Activated CD4-positive, alpha-beta T cell treated with anti-CD3 and anti-CD28 coated beads, Interleukin-2, amount 10 ng/mL, durations not matched to agents 7 days and 5 days (primary cell): ENCODE measurements around the gene LPP. TPM values are rescaled to one million over a fixed set of nuclear protein-coding genes. Genes with fewer than 3 reads are reported as not detected.

Experiments used
- CTCF ChIA-PET: fragments of 350-600 bp; sonication (Branson Sonifier 250); formaldehyde crosslinking; loops from one replicate; lab custom pipeline; 2021; ENCODE audit warnings: antibody characterized with exemption; lab: Charles Lee
- POLR2A ChIA-PET: fragments of 350-600 bp; sonication (Branson Sonifier 250); formaldehyde crosslinking; loops from one replicate; lab custom pipeline; 2021; ENCODE audit warnings: antibody characterized with exemption; lab: Charles Lee
- DNase-seq: peaks from one replicate; pipeline ENCODE4 v3.0.0-alpha.2; 2020
- H3K27ac Mint-ChIP-seq: one replicate; pipeline ENCODE4 v1.8.0; 2021; ENCODE audit warnings: mild to moderate bottlenecking, moderate library complexity, mixed read lengths
- H3K27me3 Mint-ChIP-seq: one replicate; pipeline ENCODE4 v1.8.0; 2021; ENCODE audit warnings: mixed read lengths
- H3K36me3 Mint-ChIP-seq: one replicate; pipeline ENCODE4 v1.8.0; 2021; ENCODE audit warnings: low read depth, mixed read lengths
- H3K4me1 Mint-ChIP-seq: one replicate; pipeline ENCODE4 v1.8.0; 2021; ENCODE audit warnings: mixed read lengths
- H3K4me3 Mint-ChIP-seq: one replicate; pipeline ENCODE4 v1.8.0; 2021; ENCODE audit warnings: mild to moderate bottlenecking, moderate library complexity, mixed read lengths
- H3K9me3 Mint-ChIP-seq: one replicate; pipeline ENCODE4 v1.8.0; 2021; ENCODE audit warnings: mixed read lengths
- total RNA-seq, 2 experiments: library from RNA; stranded (reverse); gene quantifications; one replicate each; pipeline ENCODE4 v1.2.3, GENCODE V29; 2021

The LPP gene, protein sequence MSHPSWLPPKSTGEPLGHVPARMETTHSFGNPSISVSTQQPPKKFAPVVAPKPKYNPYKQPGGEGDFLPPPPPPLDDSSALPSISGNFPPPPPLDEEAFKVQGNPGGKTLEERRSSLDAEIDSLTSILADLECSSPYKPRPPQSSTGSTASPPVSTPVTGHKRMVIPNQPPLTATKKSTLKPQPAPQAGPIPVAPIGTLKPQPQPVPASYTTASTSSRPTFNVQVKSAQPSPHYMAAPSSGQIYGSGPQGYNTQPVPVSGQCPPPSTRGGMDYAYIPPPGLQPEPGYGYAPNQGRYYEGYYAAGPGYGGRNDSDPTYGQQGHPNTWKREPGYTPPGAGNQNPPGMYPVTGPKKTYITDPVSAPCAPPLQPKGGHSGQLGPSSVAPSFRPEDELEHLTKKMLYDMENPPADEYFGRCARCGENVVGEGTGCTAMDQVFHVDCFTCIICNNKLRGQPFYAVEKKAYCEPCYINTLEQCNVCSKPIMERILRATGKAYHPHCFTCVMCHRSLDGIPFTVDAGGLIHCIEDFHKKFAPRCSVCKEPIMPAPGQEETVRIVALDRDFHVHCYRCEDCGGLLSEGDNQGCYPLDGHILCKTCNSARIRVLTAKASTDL
- total RNA-seq = 10 to 100 TPM; 63.6 to 70.3 TPM

DNA sequence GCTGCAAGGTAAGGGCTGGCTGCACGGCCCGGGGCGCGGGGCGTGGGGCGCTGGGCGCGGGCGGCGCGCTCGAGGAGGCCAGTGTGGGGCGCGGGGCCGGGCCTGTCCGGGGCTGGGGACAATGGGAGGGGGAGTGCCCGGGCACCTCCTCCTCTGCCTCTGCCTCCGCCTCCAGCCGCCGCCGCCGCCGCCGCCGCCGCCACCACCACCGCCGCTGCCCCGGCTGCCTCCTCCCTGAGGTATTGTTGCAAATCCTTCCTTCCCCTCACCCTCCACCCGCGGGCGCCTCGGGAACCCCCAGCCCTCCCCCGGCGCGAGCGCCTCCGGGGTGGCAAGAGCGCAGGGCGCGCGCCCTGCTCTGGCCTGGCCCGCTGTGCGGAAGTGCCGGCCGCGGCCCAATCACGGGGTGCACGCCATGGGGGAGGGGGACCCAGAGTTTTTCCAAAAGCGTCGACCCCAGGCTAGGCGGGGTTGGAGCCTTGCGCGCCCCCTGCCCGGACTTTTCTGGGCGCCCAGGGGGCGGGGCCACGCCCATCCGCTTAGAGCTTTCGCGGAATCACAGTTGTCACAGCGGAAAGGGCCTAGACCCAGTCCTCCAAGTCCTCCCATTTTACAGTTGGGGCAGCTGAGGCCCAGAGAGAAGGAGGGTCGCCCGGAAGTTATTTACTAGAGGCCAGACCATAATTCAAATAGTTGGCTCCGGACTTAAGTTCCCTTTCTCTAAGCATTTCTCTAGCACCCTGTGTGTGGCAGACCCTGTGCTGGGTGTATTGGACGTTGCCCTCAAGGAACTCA lies at the start of gene LPP:
Gene LPP, plus strand, starts transcription at position 144 of the 795 bp plus-strand sequence. CDS start 251,964 bp downstream, outside the sequence.
- DNase-seq = peak; percentile 86
- CTCF ChIA-PET = interaction anchor here (0.8 to 2.9 kb wide), 10 partner anchors 11 to 978 kb away, joined by 3 to 12 read pairs (median 4); no protein-coding TSS in a partner anchor
- POLR2A ChIA-PET = no interaction called here

DNA sequence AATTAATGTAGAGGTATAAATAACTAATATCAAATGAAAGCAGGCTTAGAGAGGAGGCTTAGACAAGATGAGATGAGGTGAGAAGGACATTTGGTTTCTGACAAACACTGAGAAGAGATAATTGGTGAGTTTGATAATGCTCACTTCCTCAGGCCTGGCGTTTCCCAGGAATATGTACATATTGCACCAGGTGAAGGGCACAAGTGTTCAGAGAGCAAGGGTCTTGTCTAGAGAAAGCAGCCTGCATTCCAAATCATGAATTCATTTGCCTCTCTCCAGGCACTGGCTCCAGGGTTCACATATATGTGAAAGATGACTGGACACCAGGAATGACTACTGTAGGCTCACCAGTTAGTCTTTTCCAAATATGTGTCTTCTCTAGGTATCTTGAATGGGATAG lies 48.0 kb upstream of the LPP start:
- Mint-ChIP-seq H3K4me1 (peaks cover 6% of the 10 kb centered on the region), H3K36me3 (no peaks in the 10 kb centered on the region), H3K27me3 (peaks cover 3% of the 10 kb centered on the region), H3K4me3 (no peak overlapping the region), H3K9me3 (peaks cover 9% of the 10 kb centered on the region), H3K27ac (no peak overlapping the region)
- DNase-seq = no peak
- POLR2A ChIA-PET = no interaction called here
- CTCF ChIA-PET = no interaction called here

More for the DNA sequence above, at the start of gene LPP:
- Mint-ChIP-seq H3K9me3 (peaks cover 2% of the 10 kb centered on the region), H3K4me1 (peaks cover 67% of the 10 kb centered on the region), H3K27ac (peak within 1 kb of the TSS; percentile 93), H3K27me3 (no peaks in the 10 kb centered on the region), H3K4me3 (peak within 1 kb of the TSS; percentile 81), H3K36me3 (peaks cover 19% of the 10 kb centered on the region)

DNA sequence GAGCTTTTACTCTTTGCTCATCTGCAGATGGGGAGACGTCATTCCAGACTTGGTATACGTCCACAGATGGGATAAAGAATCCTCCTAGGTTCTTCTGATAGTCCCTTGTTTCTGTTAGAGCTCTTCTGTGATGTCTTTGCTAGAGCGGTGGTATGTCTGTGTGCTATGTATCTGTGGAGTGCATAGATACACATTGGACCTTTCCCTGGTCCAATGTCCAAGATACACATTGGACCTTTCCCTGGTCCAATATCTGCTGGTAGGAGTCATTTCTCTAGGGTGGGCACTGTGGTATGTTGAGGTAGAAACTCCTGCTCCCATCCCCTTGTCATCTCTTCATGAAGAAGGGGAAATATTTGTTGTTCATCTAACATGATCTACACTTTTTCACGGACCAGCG lies 47.5 kb upstream of the LPP start:
- Mint-ChIP-seq H3K27ac (no peak overlapping the region), H3K4me3 (no peak overlapping the region), H3K36me3 (no peaks in the 10 kb centered on the region), H3K27me3 (peaks cover 3% of the 10 kb centered on the region), H3K9me3 (peaks cover 6% of the 10 kb centered on the region), H3K4me1 (peaks cover 6% of the 10 kb centered on the region)
- ChIA-PET CTCF (interaction anchor here (1.3 kb wide), 1 partner anchor 22 kb away, joined by 3 read pairs; no protein-coding TSS in a partner anchor), POLR2A (no interaction called here)
- no peak for DNase-seq

DNA sequence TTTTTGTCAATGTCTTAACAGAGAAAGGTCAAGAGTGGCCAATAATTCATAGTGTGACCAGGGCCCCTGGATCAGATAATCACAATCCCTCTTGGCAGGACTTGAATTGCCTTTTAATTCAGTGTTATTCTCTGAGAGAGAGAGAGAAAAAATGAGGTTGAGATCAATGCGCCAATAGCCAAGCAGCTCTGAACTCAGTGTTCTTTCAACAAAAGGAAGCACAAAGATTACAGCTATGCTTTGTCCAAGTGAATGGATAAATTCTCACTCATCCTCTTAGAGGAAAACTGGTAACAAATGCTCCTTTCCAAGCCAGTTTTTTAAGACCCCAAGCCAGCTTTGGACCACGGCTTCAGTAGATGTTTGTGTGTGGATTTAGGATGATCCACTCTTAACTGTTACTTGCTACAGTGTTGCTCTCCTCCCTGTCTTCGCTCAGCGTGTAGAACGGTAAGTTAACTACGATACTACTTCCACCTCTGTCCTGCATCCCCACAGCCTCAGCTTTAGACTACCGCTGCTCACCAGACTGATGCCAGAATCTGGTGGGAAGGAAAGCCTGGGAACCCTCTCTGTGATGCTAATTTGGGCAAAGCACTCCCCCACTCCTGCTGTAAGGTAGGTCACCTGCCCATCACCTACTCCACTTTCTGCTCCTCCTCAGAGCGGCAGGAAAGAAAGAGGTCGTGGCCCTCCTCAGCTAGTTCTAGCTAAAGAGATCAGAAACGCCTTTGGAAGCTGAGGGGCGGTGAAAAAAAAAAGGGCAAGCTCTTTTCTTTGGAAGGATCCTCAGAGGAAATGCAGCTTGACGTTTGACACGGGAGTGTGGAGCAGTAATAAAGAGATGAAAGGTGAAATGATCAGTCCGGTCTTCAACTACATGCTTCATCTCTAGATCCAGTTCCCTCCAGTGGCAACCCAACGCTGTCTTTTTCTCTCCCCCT lies 46.8 kb upstream of the LPP start:
- Mint-ChIP-seq H3K27ac (no peak overlapping the region), H3K36me3 (no peaks in the 10 kb centered on the region), H3K4me1 (peaks cover 6% of the 10 kb centered on the region), H3K9me3 (peaks cover 6% of the 10 kb centered on the region), H3K27me3 (peaks cover 3% of the 10 kb centered on the region), H3K4me3 (no peak overlapping the region)
- POLR2A ChIA-PET = no interaction called here
- no peak for DNase-seq
- CTCF ChIA-PET = interaction anchor here (1.0 to 1.3 kb wide), 2 partner anchors 10 to 21 kb away, joined by 3 read pairs; no protein-coding TSS in a partner anchor

DNA sequence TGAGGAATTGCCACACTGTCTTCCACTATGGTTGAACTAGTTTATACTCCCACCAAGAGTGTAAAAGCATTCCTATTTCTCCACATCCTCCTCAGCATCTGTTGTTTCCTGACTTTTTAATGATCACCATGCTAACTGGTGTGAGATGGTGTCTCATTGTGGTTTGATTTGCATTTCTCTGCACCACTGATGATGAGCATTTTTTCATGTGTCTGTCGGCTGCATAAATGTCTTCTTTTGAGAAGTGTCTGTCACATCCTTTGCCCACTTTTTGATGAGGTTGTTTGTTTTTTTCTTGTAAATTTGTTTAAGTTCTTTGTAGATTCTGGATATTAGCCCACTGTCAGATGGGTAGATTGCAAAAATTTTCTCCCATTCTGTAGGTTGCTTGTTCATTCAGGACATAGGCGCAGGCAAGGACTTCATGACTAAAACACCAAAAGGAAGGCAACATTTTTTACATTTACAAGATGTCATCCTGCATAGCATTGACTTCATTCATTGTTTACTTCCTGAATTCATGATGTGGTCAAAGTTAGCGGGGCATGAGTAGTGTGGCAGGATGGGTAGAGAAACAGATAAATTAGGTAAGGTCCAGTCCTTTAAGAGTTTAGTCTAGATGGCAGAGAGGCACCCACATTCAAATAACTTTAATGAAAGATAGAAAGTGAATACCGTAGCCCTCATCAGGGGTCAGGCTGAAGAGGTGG lies 45.1 kb upstream of the LPP start:
- H3K36me3 Mint-ChIP-seq = no peaks in the 10 kb centered on the region
- H3K27ac Mint-ChIP-seq = no peak overlapping the region
- peaks cover 6% of the 10 kb centered on the region for H3K9me3 Mint-ChIP-seq
- H3K27me3 Mint-ChIP-seq = peaks cover 3% of the 10 kb centered on the region
- DNase-seq = no peak
- H3K4me1 Mint-ChIP-seq = peaks cover 6% of the 10 kb centered on the region
- CTCF ChIA-PET = no interaction called here
- POLR2A ChIA-PET = no interaction called here
- H3K4me3 Mint-ChIP-seq = no peak overlapping the region

DNA sequence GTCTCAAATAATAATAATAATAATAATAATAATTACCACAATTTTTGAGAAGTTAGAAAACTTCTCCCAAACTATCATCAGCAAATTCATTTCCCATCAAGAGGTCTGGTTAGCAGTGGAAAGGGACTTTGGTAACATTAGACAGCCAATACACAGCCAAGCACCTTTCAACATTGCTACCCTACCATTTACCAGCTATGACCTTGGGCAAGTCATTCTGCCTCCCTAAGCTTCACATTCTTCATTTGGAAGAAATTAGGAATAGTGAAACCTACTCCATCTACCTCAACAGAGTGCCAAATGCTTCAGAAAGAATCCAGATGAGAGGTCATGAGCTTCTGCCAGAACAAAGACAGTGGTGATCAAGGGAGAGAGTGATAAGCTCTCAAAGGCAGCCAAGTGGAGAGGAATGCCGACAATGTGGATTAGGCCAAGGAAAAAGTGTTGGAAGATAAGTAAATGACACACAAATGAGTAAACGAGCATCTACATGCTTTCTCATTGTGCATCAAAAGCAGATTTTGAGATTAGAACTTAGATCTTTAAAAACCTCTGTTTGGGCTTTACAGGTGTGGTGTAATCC lies 42.9 kb upstream of the LPP start:
- Mint-ChIP-seq H3K9me3 (peaks cover 4% of the 10 kb centered on the region), H3K36me3 (no peaks in the 10 kb centered on the region), H3K4me1 (peaks cover 6% of the 10 kb centered on the region), H3K4me3 (no peak overlapping the region), H3K27ac (no peak overlapping the region), H3K27me3 (peaks cover 3% of the 10 kb centered on the region)
- ChIA-PET POLR2A (no interaction called here), CTCF (interaction anchor here (1.1 to 1.9 kb wide), 2 partner anchors 16 to 20 kb away, joined by 4 to 8 read pairs; no protein-coding TSS in a partner anchor)
- no peak for DNase-seq

DNA sequence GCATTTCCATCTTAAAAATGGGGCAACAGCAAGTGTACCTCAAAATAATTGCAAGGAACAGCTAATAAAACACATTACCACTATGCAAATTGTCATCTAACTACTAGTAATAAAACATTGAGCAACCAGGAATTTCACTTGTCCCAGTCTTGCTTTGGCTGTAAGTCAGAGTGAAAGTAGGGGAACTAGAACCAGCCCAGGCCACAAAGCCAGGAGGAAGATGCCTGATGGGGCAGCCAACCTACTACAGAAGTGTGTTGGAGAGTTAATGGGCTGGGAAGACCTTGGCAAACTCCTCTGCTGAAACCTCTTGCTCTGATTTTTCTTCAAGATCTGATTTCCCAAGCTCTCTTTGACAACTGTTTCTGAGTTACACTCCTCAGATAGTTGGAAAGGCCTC lies 40.2 kb upstream of the LPP start:
- no peak overlapping the region for H3K4me3 Mint-ChIP-seq
- no peak overlapping the region for H3K27ac Mint-ChIP-seq
- no peak for DNase-seq
- no peaks in the 10 kb centered on the region for H3K36me3 Mint-ChIP-seq
- peaks cover 4% of the 10 kb centered on the region for H3K4me1 Mint-ChIP-seq
- H3K9me3 Mint-ChIP-seq = peaks cover 4% of the 10 kb centered on the region
- CTCF ChIA-PET = interaction anchor here (0.6 to 2.9 kb wide), 4 partner anchors 13 to 373 kb away, joined by 3 to 13 read pairs (median 4); no protein-coding TSS in a partner anchor
- peaks cover 2% of the 10 kb centered on the region for H3K27me3 Mint-ChIP-seq
- POLR2A ChIA-PET = no interaction called here

DNA sequence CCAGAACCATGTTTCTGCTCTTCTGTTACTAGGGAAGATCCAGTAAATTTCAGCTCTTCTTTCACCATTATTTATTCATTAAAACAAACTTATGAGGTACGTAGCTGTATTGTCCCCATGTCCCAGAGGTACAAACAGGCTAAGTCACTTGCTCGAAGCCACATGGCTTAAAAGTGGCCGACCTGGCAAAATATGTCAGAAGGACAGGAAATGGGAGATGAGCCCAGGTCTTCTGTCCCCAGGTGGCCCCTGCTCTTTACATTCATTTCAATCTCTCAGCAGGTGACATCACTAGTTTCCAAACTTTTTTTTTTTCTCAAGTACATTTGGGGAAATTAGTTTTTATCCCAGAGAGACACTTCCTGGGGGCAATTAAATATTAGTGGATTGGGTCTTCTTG lies 34.1 kb upstream of the LPP start:
- H3K27me3 Mint-ChIP-seq = peaks cover 2% of the 10 kb centered on the region
- no peaks in the 10 kb centered on the region for H3K9me3 Mint-ChIP-seq
- H3K4me3 Mint-ChIP-seq = no peak overlapping the region
- H3K36me3 Mint-ChIP-seq = no peaks in the 10 kb centered on the region
- POLR2A ChIA-PET = interaction anchor here (0.6 kb wide), 1 partner anchor 24 kb away, joined by 4 read pairs; no protein-coding TSS in a partner anchor
- H3K27ac Mint-ChIP-seq = no peak overlapping the region
- H3K4me1 Mint-ChIP-seq = peaks cover 5% of the 10 kb centered on the region
- no peak for DNase-seq
- CTCF ChIA-PET = interaction anchor here (0.6 kb wide), 1 partner anchor 70 kb away, joined by 3 read pairs; no protein-coding TSS in a partner anchor

DNA sequence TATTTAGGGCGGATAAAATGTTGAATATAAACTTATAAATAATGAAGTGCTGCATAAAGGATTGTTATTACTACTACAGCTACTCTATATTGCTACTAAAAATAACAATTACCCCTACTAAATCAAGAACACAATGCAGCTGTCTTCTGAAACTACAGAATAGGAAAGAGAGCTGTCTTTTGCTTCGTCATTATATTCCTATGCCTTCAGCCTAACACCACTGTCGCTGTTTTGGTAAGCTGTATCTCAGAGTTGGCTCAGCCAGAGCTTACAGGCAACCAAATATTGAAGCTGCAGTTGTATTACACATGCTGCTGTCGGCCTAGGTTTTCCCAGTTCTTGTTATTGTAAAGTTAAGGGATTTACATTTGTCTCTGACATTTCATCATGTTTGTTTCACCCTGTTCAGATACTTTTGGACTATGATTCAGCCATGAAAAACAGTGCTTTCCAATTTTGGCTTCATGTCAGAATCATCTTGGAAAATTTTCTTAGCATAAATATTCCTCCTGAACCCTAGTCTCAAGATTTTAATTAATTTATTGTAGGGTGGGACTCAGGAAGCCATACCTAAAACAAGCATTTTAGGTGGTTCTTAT lies 31.3 kb upstream of the LPP start:
- POLR2A ChIA-PET = no interaction called here
- Mint-ChIP-seq H3K27ac (no peak overlapping the region), H3K36me3 (no peaks in the 10 kb centered on the region), H3K4me3 (no peak overlapping the region), H3K9me3 (no peaks in the 10 kb centered on the region), H3K4me1 (peaks cover 5% of the 10 kb centered on the region), H3K27me3 (peaks cover 2% of the 10 kb centered on the region)
- CTCF ChIA-PET = interaction anchor here (0.7 kb wide), 1 partner anchor 381 kb away, joined by 3 read pairs; no protein-coding TSS in a partner anchor
- DNase-seq = no peak

DNA sequence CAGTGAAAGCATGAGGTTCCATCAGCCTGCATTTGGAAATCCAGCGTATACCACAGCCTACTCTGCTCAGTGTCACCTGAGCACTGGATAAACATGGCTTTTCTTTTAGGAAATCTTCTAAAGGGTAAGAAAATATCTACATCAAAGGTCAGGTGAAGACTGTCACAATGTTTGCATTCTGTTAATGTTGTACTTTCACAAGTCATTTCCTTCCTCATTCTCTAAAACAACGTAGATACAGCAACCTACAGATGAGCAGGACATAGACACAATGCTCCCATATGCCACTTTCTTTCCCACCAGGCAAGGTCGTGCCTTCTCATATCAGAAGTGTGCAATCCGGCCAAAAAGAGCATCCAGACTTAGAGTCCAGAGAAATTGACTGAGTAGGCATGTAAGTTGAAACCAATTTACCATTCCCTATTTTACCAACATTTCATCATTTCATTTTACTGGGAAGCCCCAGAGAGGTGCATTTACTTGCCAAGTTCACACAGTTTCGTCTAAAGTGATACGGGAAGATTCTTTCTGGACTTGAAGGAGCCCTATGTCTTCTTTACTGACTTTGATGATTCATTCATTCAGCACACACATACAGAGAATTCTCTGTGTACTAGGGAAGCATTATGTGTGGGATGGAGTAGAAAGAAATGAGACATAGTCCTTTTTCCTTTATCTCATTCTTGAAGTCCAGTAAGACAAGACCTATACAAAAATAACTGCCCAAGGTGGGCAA lies 30.6 kb upstream of the LPP start:
- ChIA-PET POLR2A (no interaction called here), CTCF (no interaction called here)
- H3K27me3 Mint-ChIP-seq = peaks cover 2% of the 10 kb centered on the region
- H3K4me3 Mint-ChIP-seq = no peak overlapping the region
- no peaks in the 10 kb centered on the region for H3K9me3 Mint-ChIP-seq
- H3K27ac Mint-ChIP-seq = no peak overlapping the region
- H3K36me3 Mint-ChIP-seq = no peaks in the 10 kb centered on the region
- DNase-seq = no peak
- peaks cover 5% of the 10 kb centered on the region for H3K4me1 Mint-ChIP-seq
